MCF 10A (cell line): Measurements from ENCODE around the gene CPSF3. TPM values are rescaled to one million over a fixed set of nuclear protein-coding genes. Genes with fewer than 3 reads are reported as not detected.
A peak's percentile ranks its signal among the peaks of the same experiment; 100 is the strongest.

Experiments used
- BruUV-seq: library from RNA; stranded (reverse); fragments of 400-500 nt; replicated peaks from 2 replicates; lab custom pipeline; 2021; lab: Mats Ljungman, UMichigan
- CTCF ChIA-PET: fragments of 300-600 bp; sonication (Branson Sonifier 250); formaldehyde crosslinking; extraction: SDS; loops from one replicate; lab custom pipeline; 2021; ENCODE audit warnings: antibody characterized with exemption, inconsistent platforms; lab: Yijun Ruan, JAX
- POLR2A ChIA-PET: fragments of 300-600, 350-650 bp; sonication (Branson Sonifier 250); formaldehyde crosslinking; extraction: SDS; loops from one replicate; lab custom pipeline; 2020; ENCODE audit warnings: antibody characterized with exemption, inconsistent platforms; lab: Yijun Ruan, JAX
- DNase-seq: peaks from one replicate; pipeline ENCODE4 v3.0.0-alpha.2; 2018; ENCODE audit not compliant: unreplicated experiment
- H3K27ac Mint-ChIP-seq: one replicate; pipeline ENCODE4 v1.8.0; 2022; ENCODE audit warnings: mild to moderate bottlenecking, low read depth, mixed read lengths; ENCODE audit not compliant: unreplicated experiment
- H3K27me3 Mint-ChIP-seq: one replicate; pipeline ENCODE4 v1.8.0; 2022; ENCODE audit warnings: mixed read lengths; ENCODE audit not compliant: insufficient read depth, unreplicated experiment
- H3K36me3 Mint-ChIP-seq: one replicate; pipeline ENCODE4 v1.8.0; 2022; ENCODE audit warnings: mild to moderate bottlenecking, moderate library complexity, mixed read lengths; ENCODE audit not compliant: insufficient read depth, unreplicated experiment
- H3K4me1 Mint-ChIP-seq: one replicate; pipeline ENCODE4 v1.8.0; 2022; ENCODE audit warnings: mixed read lengths; ENCODE audit not compliant: insufficient read depth, unreplicated experiment
- H3K4me3 Mint-ChIP-seq: one replicate; pipeline ENCODE4 v1.8.0; 2022; ENCODE audit warnings: mild to moderate bottlenecking, moderate library complexity, mixed read lengths; ENCODE audit not compliant: unreplicated experiment
- H3K9me3 Mint-ChIP-seq: one replicate; pipeline ENCODE4 v1.8.0; 2022; ENCODE audit warnings: mixed read lengths; ENCODE audit not compliant: unreplicated experiment
- intact Hi-C: fragments of 100-400 bp; cut with micrococcal nuclease; formaldehyde crosslinking; loops from 2 replicates; pipeline ENCODE4 v1.14.1; 2022
- total RNA-seq: library from RNA; stranded (reverse); gene quantifications from 2 replicates; pipeline ENCODE4 v1.2.3, GENCODE V29; 2022
- TF ChIP-seq, protein P1 (sequence below): fragments of 200-600 bp; IDR thresholded peaks from one replicate; pipeline ENCODE4 v1.8.0; 2022; ENCODE audit warnings: antibody characterized with exemption, mild to moderate bottlenecking; ENCODE audit not compliant: unreplicated experiment

CPSF3 gene
- total RNA-seq, 1 experiment from 2014 or later, result 51.0 TPM

GRCh38 chr2:9416267-9416961, 7.0 kb upstream of the CPSF3 start:
- TF ChIP-seq, protein P1, sequence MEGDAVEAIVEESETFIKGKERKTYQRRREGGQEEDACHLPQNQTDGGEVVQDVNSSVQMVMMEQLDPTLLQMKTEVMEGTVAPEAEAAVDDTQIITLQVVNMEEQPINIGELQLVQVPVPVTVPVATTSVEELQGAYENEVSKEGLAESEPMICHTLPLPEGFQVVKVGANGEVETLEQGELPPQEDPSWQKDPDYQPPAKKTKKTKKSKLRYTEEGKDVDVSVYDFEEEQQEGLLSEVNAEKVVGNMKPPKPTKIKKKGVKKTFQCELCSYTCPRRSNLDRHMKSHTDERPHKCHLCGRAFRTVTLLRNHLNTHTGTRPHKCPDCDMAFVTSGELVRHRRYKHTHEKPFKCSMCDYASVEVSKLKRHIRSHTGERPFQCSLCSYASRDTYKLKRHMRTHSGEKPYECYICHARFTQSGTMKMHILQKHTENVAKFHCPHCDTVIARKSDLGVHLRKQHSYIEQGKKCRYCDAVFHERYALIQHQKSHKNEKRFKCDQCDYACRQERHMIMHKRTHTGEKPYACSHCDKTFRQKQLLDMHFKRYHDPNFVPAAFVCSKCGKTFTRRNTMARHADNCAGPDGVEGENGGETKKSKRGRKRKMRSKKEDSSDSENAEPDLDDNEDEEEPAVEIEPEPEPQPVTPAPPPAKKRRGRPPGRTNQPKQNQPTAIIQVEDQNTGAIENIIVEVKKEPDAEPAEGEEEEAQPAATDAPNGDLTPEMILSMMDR, result no peak
- POLR2A ChIA-PET, result no interaction called here
- Mint-ChIP-seq H3K27ac (peak overlapping the region; percentile 60), H3K36me3 (peaks cover 71% of the 10 kb centered on the region), H3K27me3 (no peaks in the 10 kb centered on the region), H3K4me3 (no peak overlapping the region), H3K9me3 (no peaks in the 10 kb centered on the region), H3K4me1 (peaks cover 18% of the 10 kb centered on the region)
- CTCF ChIA-PET, result interaction anchor here (0.7 kb wide), 1 partner anchor 187 kb away, joined by 3 read pairs; no protein-coding TSS in a partner anchor
- intact Hi-C loops, result no loop called here
- BruUV-seq, result no TSS peak
- no peak for DNase-seq

DNA sequence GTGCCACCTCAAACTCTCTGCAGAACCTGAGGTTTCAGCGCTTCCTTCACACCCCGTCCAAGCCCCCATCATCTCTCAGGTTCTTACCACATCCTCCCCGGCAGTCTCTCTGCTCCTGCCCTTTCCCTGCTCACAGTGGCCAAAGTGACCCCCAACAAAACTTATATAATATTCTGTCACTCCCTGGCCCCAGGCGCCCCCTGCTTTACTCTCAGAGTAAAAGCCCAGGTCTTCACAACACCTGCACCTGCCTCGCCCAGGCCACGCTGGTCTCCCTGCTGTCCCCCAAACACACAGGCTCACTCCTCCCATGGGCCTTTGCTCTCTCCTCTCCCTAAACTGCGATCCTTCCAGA, 6.5 kb upstream of the CPSF3 start:
- TF ChIP-seq, protein P1, result no peak
- BruUV-seq, result no TSS peak
- Mint-ChIP-seq H3K27me3 (no peaks in the 10 kb centered on the region), H3K4me1 (peaks cover 24% of the 10 kb centered on the region), H3K9me3 (no peaks in the 10 kb centered on the region), H3K27ac (peak overlapping the region; percentile 60), H3K4me3 (no peak overlapping the region), H3K36me3 (peaks cover 66% of the 10 kb centered on the region)
- intact Hi-C loops, result no loop called here
- DNase-seq, result no peak
- POLR2A ChIA-PET, result no interaction called here
- CTCF ChIA-PET, result interaction anchor here (0.7 kb wide), 1 partner anchor 186 kb away, joined by 3 read pairs; no protein-coding TSS in a partner anchor

GRCh38 chr2:9417725-9418124, 5.7 kb upstream of the CPSF3 start:
- Mint-ChIP-seq H3K9me3 (no peaks in the 10 kb centered on the region), H3K4me3 (no peak overlapping the region), H3K4me1 (peaks cover 29% of the 10 kb centered on the region), H3K27me3 (no peaks in the 10 kb centered on the region), H3K27ac (no peak overlapping the region), H3K36me3 (peaks cover 58% of the 10 kb centered on the region)
- intact Hi-C loops, result no loop called here
- CTCF ChIA-PET, result no interaction called here
- POLR2A ChIA-PET, result interaction anchor here (0.7 to 1.0 kb wide), 2 partner anchors 11 to 565 kb away, joined by 3 read pairs; no protein-coding TSS in a partner anchor
- no TSS peak for BruUV-seq
- TF ChIP-seq, protein P1, result no peak
- no peak for DNase-seq

- CTCF ChIA-PET, result no interaction called here
- TF ChIP-seq, protein P1, result no peak
- DNase-seq, result no peak
- POLR2A ChIA-PET, result interaction anchor here (0.7 kb wide), 1 partner anchor 281 kb away, joined by 3 read pairs; no protein-coding TSS in a partner anchor
- no TSS peak for BruUV-seq
- H3K27me3 Mint-ChIP-seq, result no peaks in the 10 kb centered on the region
- no peak overlapping the region for H3K4me3 Mint-ChIP-seq
- H3K36me3 Mint-ChIP-seq, result peaks cover 50% of the 10 kb centered on the region
- H3K9me3 Mint-ChIP-seq, result no peaks in the 10 kb centered on the region
- peaks cover 29% of the 10 kb centered on the region for H3K4me1 Mint-ChIP-seq
- intact Hi-C loops, result no loop called here
- no peak overlapping the region for H3K27ac Mint-ChIP-seq
Measured at GRCh38 chr2:9418746-9419145, 4.7 kb upstream of the CPSF3 start.
